GM19468 (cell line): ENCODE results near the gene UBN2.
A peak's percentile ranks its signal among the peaks of the same experiment; 100 is the strongest.

Experiments used
- ATAC-seq: cut with Tn5 transposase; IDR thresholded peaks from one replicate; pipeline ENCODE4 v1.9.1; 2021; ENCODE audit warnings: mild to moderate bottlenecking, moderate library complexity, moderate number of reproducible peaks; ENCODE audit not compliant: unreplicated experiment; ENCODE audit errors: extremely low read depth

UBN2 gene

GRCh38 chr7:139341058-139341775 is 110.2 kb downstream of the UBN2 start, which contains the start of gene FMC1:
TSS of gene FMC1 (plus strand) at chr7:139341337. CDS start at chr7:139341385, 48 bp downstream.
- ATAC-seq = peak; percentile 16

- no peak for ATAC-seq
These were observed 110.8 kb downstream of the UBN2 start for GRCh38 chr7:139341776-139342226.

- ATAC-seq = no peak
These were observed 114.0 kb downstream of the UBN2 start for GRCh38 chr7:139345042-139345441.

DNA sequence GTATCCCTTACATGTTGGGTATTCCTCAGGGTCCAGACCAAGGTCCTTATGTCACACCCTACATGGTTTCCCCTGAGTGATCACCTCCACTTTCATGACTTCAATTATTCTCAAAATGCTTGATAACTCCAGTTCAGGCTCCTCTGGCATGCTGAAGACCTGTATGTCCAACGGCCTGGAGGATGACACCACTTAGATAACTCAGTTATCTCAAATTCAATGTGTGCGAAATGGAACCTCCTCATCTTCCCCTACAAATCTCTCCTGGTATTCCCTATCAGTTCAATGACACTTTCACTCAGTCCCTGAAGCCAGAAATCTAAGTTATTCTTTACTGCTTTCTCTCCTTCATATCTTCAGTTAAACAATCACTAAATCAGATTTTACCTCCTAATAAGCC is 120.0 kb downstream of the UBN2 start:
- no peak for ATAC-seq

- no peak for ATAC-seq
These were observed 123.7 kb downstream of the UBN2 start for GRCh38 chr7:139354729-139355128.

GRCh38 chr7:139355320-139355719 is 124.3 kb downstream of the UBN2 start:
- no peak for ATAC-seq
